ENCODE results near the gene SCTR. TPM values are rescaled to one million over a fixed set of nuclear protein-coding genes. Genes with fewer than 3 reads are reported as not detected.

The SCTR gene
- total RNA-seq, 2 experiments from 2014 or later, result not detected

DNA sequence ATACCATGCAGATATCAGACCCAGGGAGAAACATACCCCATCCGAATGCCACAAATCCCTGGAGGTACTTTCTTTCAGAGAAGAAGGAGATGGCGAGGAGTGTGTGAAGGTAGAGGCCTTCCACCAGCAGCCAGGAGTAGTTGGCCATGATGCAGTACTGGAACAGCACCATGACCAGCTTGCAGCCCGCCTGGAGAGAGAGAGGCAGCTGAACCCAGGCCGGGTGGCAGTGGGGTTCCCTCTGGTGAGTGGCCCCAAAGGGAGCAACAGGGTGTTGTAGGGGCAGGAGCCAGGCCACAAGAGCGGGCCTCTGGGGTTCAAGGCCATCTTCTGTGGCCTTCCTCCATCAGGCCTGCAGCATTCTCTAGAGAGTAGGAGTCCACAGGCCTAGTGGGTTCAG lies 62.5 kb downstream of the SCTR start:
- H3K27ac Mint-ChIP-seq, result no peak overlapping the region
- no peaks in the 10 kb centered on the region for H3K36me3 Mint-ChIP-seq
- H3K9me3 Mint-ChIP-seq, result no peaks in the 10 kb centered on the region

GRCh38 chr2:119460076-119460475 lies 64.2 kb downstream of the SCTR start:
- no peaks in the 10 kb centered on the region for H3K36me3 Mint-ChIP-seq
- no peak overlapping the region for H3K27ac Mint-ChIP-seq
- H3K4me1 Mint-ChIP-seq, result no peaks in the 10 kb centered on the region
- H3K4me3 Mint-ChIP-seq, result no peak overlapping the region
- peaks cover 14% of the 10 kb centered on the region for H3K27me3 Mint-ChIP-seq
- no peak for DNase-seq
- H3K9me3 Mint-ChIP-seq, result peaks cover 2% of the 10 kb centered on the region

More for the DNA sequence above, 62.5 kb downstream of the SCTR start:
- Mint-ChIP-seq H3K4me3 (no peak overlapping the region), H3K4me1 (no peaks in the 10 kb centered on the region), H3K27me3 (peaks cover 3% of the 10 kb centered on the region)
- DNase-seq, result no peak

GRCh38 chr2:119455066-119455718 lies 69.1 kb downstream of the SCTR start:
- peaks cover 28% of the 10 kb centered on the region for H3K27me3 Mint-ChIP-seq
- no peak for DNase-seq
- H3K4me3 Mint-ChIP-seq, result no peak overlapping the region
- H3K27ac Mint-ChIP-seq, result no peak overlapping the region
- H3K9me3 Mint-ChIP-seq, result peaks cover 2% of the 10 kb centered on the region
- no peaks in the 10 kb centered on the region for H3K4me1 Mint-ChIP-seq
- H3K36me3 Mint-ChIP-seq, result no peaks in the 10 kb centered on the region

GRCh38 chr2:119453972-119454593 lies 70.2 kb downstream of the SCTR start:
- H3K4me1 Mint-ChIP-seq, result no peaks in the 10 kb centered on the region
- H3K27ac Mint-ChIP-seq, result no peak overlapping the region
- DNase-seq, result no peak
- peaks cover 34% of the 10 kb centered on the region for H3K27me3 Mint-ChIP-seq
- peaks cover 2% of the 10 kb centered on the region for H3K9me3 Mint-ChIP-seq
- no peaks in the 10 kb centered on the region for H3K36me3 Mint-ChIP-seq
- H3K4me3 Mint-ChIP-seq, result no peak overlapping the region

- H3K36me3 Mint-ChIP-seq, result no peaks in the 10 kb centered on the region
- peaks cover 2% of the 10 kb centered on the region for H3K9me3 Mint-ChIP-seq
- no peak for DNase-seq
- H3K4me3 Mint-ChIP-seq, result no peak overlapping the region
- H3K27me3 Mint-ChIP-seq, result peaks cover 40% of the 10 kb centered on the region
- H3K4me1 Mint-ChIP-seq, result no peaks in the 10 kb centered on the region
- H3K27ac Mint-ChIP-seq, result no peak overlapping the region
Measured at GRCh38 chr2:119451336-119452050, 72.8 kb downstream of the SCTR start.

GRCh38 chr2:119449521-119449920 lies 74.8 kb downstream of the SCTR start:
- H3K4me3 Mint-ChIP-seq, result no peak overlapping the region
- no peaks in the 10 kb centered on the region for H3K4me1 Mint-ChIP-seq
- no peak overlapping the region for H3K27ac Mint-ChIP-seq
- no peaks in the 10 kb centered on the region for H3K9me3 Mint-ChIP-seq
- peaks cover 29% of the 10 kb centered on the region for H3K27me3 Mint-ChIP-seq
- DNase-seq, result no peak
- no peaks in the 10 kb centered on the region for H3K36me3 Mint-ChIP-seq

GRCh38 chr2:119448427-119449141 lies 75.7 kb downstream of the SCTR start:
- H3K36me3 Mint-ChIP-seq, result no peaks in the 10 kb centered on the region
- H3K4me1 Mint-ChIP-seq, result no peaks in the 10 kb centered on the region
- no peaks in the 10 kb centered on the region for H3K9me3 Mint-ChIP-seq
- no peak for DNase-seq
- no peak overlapping the region for H3K27ac Mint-ChIP-seq
- H3K27me3 Mint-ChIP-seq, result peaks cover 29% of the 10 kb centered on the region
- H3K4me3 Mint-ChIP-seq, result no peak overlapping the region

DNA sequence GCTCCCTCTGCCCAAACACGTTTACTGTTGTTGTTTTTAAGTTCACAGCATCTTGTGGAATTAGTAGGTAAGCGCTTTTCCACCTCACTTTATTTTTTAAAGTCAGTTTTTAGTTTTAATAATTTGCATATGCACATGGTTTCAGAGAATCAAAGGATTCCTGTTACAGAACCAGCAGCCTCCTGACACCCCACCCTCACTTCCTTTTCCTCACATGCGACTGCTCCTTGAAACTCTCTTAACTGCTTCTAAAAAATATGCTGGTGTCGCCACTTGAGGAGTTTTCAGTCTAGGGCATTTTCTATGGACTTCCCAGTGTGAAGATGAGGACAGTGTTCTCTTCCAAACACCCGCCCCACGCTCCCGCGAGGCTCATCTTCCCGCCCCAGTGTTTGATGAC lies 78.2 kb downstream of the SCTR start:
- H3K4me1 Mint-ChIP-seq, result no peaks in the 10 kb centered on the region
- no peak overlapping the region for H3K27ac Mint-ChIP-seq
- H3K27me3 Mint-ChIP-seq, result peaks cover 19% of the 10 kb centered on the region
- H3K36me3 Mint-ChIP-seq, result no peaks in the 10 kb centered on the region
- no peaks in the 10 kb centered on the region for H3K9me3 Mint-ChIP-seq
- H3K4me3 Mint-ChIP-seq, result no peak overlapping the region
- DNase-seq, result no peak

DNA sequence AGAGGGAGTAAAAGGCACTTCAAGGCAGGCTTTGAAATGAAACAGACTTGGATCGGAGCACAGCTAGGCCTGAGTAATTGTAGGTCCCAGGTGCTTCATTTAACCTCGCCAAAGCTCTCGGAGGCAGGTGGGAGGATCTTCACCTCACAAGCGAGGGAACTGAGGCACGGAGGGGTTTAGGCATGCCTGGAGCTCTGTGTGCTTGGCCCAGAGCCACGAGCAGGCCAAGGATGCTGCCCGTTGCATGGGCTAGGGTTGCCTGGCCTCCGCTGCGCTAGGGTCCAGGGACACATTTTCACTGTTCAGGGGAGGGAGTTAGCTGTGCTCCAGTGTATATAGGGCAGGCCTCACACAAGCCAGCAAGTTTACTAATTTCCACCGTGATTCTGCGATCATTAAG lies 81.4 kb downstream of the SCTR start:
- H3K9me3 Mint-ChIP-seq, result no peaks in the 10 kb centered on the region
- H3K4me1 Mint-ChIP-seq, result no peaks in the 10 kb centered on the region
- no peak overlapping the region for H3K27ac Mint-ChIP-seq
- H3K27me3 Mint-ChIP-seq, result peaks cover 3% of the 10 kb centered on the region
- no peaks in the 10 kb centered on the region for H3K36me3 Mint-ChIP-seq
- no peak for DNase-seq
- no peak overlapping the region for H3K4me3 Mint-ChIP-seq

DNA sequence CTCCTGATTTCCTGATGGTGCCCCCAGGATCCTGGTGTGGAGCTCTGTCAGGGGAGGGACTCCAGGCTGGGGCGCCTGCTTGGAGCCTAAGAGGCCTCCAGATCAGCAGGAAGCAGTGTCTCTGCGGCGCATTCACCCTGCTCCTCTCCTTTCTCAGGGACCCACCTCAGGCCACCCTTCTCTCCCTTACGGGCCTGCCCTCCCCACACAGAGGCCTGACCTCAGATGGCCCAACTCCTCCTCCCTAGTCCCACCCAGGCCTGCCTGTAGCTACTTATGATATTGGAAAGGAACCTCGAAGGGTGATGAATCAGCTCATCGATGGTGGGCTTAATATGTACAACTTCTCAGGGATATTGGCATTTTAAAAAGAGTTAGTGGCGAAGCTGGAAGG lies 82.1 kb downstream of the SCTR start:
- Mint-ChIP-seq H3K27me3 (no peaks in the 10 kb centered on the region), H3K27ac (no peak overlapping the region), H3K4me3 (no peak overlapping the region), H3K9me3 (no peaks in the 10 kb centered on the region), H3K36me3 (no peaks in the 10 kb centered on the region), H3K4me1 (no peaks in the 10 kb centered on the region)
- DNase-seq, result no peak

DNA sequence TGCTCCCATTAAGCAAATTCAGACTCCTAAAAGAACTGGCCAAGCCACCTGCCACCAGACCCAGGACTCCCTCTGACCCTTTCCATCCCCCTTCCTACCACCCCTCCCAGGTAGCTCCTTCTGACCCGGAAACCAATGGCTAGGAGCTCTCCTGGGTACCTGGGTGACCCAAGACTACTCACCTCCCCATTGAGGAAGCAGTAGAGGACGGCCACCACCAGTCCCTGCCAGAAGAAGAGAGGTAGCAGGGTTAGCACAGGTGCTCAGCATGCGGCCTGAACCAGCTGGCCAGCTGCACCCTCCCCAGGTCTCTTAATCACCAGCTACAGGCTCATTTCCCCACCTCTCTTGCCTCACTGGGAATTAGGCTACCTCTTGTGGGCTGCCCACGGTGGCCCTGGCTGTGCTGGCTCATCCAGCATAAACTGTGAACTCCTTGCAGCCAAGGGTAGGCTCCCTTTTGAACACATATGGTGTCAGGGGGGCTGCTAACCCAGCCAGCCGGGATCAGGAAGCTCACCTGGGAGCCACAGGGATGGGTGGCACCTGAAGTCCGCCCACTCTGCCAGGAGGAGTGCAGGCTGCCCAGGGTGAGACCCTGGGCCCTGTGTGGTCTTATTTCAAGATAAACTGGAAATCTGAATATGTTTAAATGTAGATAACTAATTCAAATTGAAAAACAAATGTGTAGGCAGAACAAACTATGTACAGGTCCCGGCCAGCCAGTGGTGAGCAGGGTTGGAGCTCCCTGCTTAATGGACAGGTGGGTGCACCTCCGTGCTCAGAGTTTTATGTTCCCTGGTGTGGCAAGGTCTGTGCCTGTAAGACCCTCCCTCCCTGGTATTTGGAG lies 82.7 kb downstream of the SCTR start:
- no peaks in the 10 kb centered on the region for H3K27me3 Mint-ChIP-seq
- no peaks in the 10 kb centered on the region for H3K9me3 Mint-ChIP-seq
- H3K27ac Mint-ChIP-seq, result no peak overlapping the region
- H3K4me1 Mint-ChIP-seq, result no peaks in the 10 kb centered on the region
- no peaks in the 10 kb centered on the region for H3K36me3 Mint-ChIP-seq
- H3K4me3 Mint-ChIP-seq, result no peak overlapping the region
- DNase-seq, result no peak

DNA sequence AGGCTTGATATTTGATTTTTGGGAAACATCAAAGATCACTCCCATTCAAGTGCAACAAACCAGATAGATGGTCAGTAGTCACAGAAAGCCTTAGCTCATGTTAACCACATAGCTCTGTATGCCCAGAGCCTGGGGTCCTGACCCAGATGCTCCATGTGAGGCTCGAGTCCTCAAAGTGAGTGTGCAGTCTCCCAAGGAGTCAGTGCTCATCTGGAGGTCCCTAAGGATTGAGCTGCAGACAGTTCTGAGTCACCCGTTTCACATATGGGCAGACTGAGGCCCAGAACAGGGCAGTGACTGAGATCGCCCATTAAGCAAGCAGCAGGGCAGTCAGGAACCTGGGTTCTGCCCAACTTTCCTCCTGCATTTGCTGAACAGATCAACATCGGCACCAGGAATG lies 83.4 kb downstream of the SCTR start:
- Mint-ChIP-seq H3K27me3 (no peaks in the 10 kb centered on the region), H3K27ac (no peak overlapping the region), H3K4me1 (no peaks in the 10 kb centered on the region), H3K4me3 (no peak overlapping the region), H3K9me3 (no peaks in the 10 kb centered on the region), H3K36me3 (no peaks in the 10 kb centered on the region)
- no peak for DNase-seq

- no peaks in the 10 kb centered on the region for H3K27me3 Mint-ChIP-seq
- H3K9me3 Mint-ChIP-seq, result no peaks in the 10 kb centered on the region
- H3K4me1 Mint-ChIP-seq, result no peaks in the 10 kb centered on the region
Measured at GRCh38 chr2:119440501-119440870, 83.8 kb downstream of the SCTR start.

DNA sequence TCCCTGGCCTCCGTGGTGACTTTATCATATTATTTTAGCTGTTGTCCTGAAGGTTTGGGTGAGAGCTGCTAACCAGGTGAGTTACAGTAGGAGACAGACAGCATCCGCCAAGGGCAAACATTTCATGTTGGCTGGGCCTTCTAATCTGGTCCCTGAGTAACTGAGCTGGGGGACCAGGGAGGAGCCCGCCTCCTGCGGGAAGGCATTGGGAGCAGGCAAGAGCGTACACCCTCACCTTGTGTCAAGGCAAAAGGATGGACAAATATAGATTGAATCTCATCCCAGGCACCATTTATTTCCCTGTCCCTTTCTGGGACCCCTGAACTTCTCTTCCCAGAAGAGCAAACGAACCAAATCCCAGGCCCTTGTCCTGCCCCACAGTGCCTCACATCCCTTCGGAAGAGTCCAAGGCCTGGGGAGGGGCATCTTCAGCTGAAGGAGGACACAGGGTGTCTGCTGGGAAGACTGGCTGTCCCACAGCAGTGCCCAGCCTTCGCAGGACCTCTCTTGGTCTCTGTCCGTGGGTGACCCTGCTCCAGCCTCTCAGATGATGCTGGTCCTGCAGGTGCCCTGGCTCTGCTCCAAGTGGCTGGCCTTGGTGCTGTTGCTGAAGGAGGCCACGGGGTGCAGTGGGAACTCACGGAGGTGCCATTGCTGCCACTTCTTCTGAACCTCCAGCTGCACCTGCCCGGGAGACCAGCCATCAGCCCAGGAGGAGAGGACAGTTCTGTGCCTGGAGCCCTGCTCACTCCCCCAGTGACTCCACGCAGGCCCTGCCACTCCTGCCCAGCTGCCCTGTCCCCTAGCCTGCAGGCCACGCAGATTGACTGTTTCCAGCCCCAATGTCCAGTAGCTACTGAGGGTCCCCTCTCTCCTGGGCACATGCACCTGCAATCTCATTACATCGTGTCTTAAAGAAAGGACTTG lies 84.4 kb downstream of the SCTR start:
- Mint-ChIP-seq H3K36me3 (no peaks in the 10 kb centered on the region), H3K27ac (no peak overlapping the region), H3K4me1 (no peaks in the 10 kb centered on the region), H3K27me3 (peaks cover 3% of the 10 kb centered on the region), H3K4me3 (no peak overlapping the region), H3K9me3 (no peaks in the 10 kb centered on the region)
- no peak for DNase-seq

More at GRCh38 chr2:119440501-119440870, 83.8 kb downstream of the SCTR start:
- H3K27ac Mint-ChIP-seq, result no peak overlapping the region
- no peak overlapping the region for H3K4me3 Mint-ChIP-seq
- H3K36me3 Mint-ChIP-seq, result no peaks in the 10 kb centered on the region
- DNase-seq, result no peak

Data from activated naive CD8-positive, alpha-beta T cell treated with anti-CD3 and anti-CD28 coated beads for 36 hours (primary cell).